Measurements from ENCODE around the gene RBM19. TPM values are rescaled to one million over a fixed set of nuclear protein-coding genes. Genes with fewer than 3 reads are reported as not detected.

RBM19 gene
- total RNA-seq, 1 experiment from 2014 or later = 47.2 TPM

DNA sequence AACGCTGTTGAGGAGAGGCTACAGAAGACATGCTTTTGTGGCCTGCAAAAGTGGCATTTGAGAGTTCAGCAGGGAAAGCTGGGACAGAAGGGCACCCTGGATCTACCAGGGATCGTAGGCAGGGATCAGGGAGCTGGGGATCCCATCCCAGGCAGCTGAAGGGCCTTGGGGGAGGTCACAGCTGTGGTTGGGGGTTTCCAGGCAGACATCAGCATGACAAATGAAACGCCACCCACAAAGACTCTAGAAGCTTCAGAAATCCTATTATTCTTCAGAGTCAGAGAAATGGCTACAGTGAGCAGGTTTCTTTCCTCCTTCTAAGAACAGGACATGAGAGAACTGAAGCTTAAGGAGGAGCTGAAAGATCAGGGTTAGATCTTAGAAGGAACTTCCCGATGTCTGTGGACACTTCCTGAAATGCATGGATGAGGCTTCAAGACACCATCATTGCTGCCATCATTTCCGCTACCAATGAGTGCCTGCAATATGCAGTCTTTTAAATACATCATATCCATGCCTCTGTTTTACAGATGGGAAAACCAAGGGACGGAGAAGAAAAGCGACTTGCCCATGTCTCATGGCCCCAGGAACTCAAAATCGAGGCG, 104.3 kb downstream of the RBM19 start:
- CTCF ChIA-PET = no interaction called here
- TF ChIP-seq, protein P1, sequence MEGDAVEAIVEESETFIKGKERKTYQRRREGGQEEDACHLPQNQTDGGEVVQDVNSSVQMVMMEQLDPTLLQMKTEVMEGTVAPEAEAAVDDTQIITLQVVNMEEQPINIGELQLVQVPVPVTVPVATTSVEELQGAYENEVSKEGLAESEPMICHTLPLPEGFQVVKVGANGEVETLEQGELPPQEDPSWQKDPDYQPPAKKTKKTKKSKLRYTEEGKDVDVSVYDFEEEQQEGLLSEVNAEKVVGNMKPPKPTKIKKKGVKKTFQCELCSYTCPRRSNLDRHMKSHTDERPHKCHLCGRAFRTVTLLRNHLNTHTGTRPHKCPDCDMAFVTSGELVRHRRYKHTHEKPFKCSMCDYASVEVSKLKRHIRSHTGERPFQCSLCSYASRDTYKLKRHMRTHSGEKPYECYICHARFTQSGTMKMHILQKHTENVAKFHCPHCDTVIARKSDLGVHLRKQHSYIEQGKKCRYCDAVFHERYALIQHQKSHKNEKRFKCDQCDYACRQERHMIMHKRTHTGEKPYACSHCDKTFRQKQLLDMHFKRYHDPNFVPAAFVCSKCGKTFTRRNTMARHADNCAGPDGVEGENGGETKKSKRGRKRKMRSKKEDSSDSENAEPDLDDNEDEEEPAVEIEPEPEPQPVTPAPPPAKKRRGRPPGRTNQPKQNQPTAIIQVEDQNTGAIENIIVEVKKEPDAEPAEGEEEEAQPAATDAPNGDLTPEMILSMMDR (IDR thresholded peaks at IDR 0.05; ENCODE audit: unreplicated experiment) = no peak
- no TSS peak for BruUV-seq (replicated peaks)
- H3K4me3 Mint-ChIP-seq (ENCODE audit: low read depth, unreplicated experiment) = no peak overlapping the region
- H3K27me3 Mint-ChIP-seq (ENCODE audit: unreplicated experiment) = no peaks in the 10 kb centered on the region
- H3K27ac Mint-ChIP-seq (ENCODE audit: unreplicated experiment) = no peak overlapping the region
- no peaks in the 10 kb centered on the region for H3K4me1 Mint-ChIP-seq (ENCODE audit: low read depth, unreplicated experiment)
- DNase-seq = no peak
- no peaks in the 10 kb centered on the region for H3K9me3 Mint-ChIP-seq (ENCODE audit: low read depth, unreplicated experiment)
- H3K36me3 Mint-ChIP-seq (ENCODE audit: insufficient read depth, unreplicated experiment) = peaks cover 5% of the 10 kb centered on the region
- intact Hi-C loops (cut with micrococcal nuclease; ENCODE audit: unreplicated experiment) = no loop called here

DNA sequence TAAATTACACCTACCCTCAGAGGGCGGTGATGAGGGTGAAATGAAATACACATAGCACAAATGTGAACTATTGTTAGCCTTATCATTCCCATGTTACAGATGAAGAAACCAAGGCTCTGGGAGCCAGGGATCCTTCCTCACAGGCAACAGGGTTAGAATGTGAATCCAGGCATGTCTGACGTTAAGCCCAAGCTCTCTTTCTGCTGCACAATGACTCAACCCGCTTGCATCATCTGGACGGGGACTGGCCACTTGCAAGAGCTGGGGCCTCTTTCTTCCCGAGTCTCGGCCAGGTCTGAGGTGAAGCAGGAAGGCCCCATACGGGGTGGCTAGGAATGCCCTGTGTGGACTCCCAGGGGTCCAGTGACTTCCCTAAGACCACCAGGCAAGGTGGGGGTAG, 105.2 kb downstream of the RBM19 start:
- no peak overlapping the region for H3K4me3 Mint-ChIP-seq (ENCODE audit: low read depth, unreplicated experiment)
- no peak for DNase-seq
- H3K36me3 Mint-ChIP-seq (ENCODE audit: insufficient read depth, unreplicated experiment) = peaks cover 10% of the 10 kb centered on the region
- no peak overlapping the region for H3K27ac Mint-ChIP-seq (ENCODE audit: unreplicated experiment)
- no peaks in the 10 kb centered on the region for H3K9me3 Mint-ChIP-seq (ENCODE audit: low read depth, unreplicated experiment)
- CTCF ChIA-PET = no interaction called here
- TF ChIP-seq, protein P1 (IDR thresholded peaks at IDR 0.05; ENCODE audit: unreplicated experiment) = no peak
- no peaks in the 10 kb centered on the region for H3K4me1 Mint-ChIP-seq (ENCODE audit: low read depth, unreplicated experiment)
- BruUV-seq (replicated peaks) = no TSS peak
- intact Hi-C loops (cut with micrococcal nuclease; ENCODE audit: unreplicated experiment) = no loop called here
- H3K27me3 Mint-ChIP-seq (ENCODE audit: unreplicated experiment) = no peaks in the 10 kb centered on the region

DNA sequence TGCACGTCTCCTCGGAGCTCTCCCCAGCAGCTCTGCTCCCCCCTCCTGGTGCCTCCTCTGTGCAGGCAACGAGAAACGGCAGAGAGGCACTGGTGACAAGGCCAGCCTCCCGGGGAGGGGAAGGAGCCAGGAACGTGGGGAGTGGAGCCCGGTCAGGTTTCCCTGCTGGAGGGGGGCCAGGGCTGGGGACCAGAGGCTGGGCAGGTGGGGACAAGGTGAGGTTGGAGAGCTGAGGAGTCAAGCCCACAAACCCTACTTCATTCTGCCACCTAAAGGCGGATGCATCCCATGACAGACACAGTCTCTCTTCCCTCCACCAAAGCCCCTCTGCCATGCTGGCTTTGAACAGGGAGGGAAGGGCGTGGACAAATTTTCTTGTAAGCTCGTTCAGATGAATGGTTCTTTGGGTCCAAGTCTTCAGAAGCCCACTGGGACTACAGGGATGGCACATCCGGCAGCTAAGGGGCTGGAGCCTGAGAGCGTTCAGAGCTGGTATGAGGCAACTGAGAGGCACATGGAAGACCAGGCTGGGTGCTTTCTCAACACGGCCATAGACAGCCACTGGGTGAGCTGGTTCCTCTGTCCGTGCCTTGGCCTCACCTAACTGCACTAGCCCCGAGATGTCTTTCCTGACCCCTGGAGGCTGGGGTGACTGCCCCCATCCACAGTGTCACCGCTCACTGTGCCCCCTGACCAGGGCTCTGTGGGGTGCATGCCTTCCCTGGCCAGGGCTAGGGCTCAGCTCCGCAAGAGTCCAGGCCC, 105.9 kb downstream of the RBM19 start:
- Mint-ChIP-seq H3K36me3 (ENCODE audit: insufficient read depth, unreplicated experiment) (peaks cover 10% of the 10 kb centered on the region), H3K4me3 (ENCODE audit: low read depth, unreplicated experiment) (no peak overlapping the region), H3K27ac (ENCODE audit: unreplicated experiment) (no peak overlapping the region), H3K4me1 (ENCODE audit: low read depth, unreplicated experiment) (no peaks in the 10 kb centered on the region), H3K27me3 (ENCODE audit: unreplicated experiment) (no peaks in the 10 kb centered on the region), H3K9me3 (ENCODE audit: low read depth, unreplicated experiment) (no peaks in the 10 kb centered on the region)
- TF ChIP-seq, protein P1 (IDR thresholded peaks at IDR 0.05; ENCODE audit: unreplicated experiment) = no peak
- no peak for DNase-seq
- no TSS peak for BruUV-seq (replicated peaks)
- CTCF ChIA-PET = no interaction called here
- intact Hi-C loops (cut with micrococcal nuclease; ENCODE audit: unreplicated experiment) = no loop called here

DNA sequence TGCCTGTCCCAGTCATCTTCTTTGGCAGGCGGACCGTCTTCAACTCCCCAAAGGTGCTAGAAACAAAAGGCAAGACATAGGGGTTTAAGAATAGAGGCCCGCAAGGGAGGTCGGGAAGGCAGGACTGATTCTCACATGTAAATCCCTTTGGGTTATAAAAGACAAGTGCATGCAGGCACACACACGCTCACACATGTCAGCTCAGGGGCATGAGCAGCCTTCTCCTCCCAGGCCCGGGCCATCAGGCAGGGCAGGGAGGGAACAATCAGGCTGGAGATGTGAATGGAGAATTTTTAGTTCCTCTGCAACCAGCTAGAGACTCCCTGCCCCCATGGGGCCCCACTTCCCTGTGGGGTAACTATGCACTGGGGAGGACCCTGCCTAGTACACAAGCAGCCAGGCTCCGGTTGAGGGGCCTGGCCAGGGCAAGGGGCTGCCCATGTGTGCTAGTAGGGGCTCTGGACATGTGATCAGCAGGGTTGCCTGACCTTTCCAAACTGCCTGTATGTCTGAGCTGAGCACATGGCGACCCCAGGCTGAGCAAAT, 107.2 kb downstream of the RBM19 start:
- H3K27me3 Mint-ChIP-seq (ENCODE audit: unreplicated experiment) = no peaks in the 10 kb centered on the region
- BruUV-seq (replicated peaks) = no TSS peak
- CTCF ChIA-PET = no interaction called here
- no peak overlapping the region for H3K4me3 Mint-ChIP-seq (ENCODE audit: low read depth, unreplicated experiment)
- peaks cover 10% of the 10 kb centered on the region for H3K36me3 Mint-ChIP-seq (ENCODE audit: insufficient read depth, unreplicated experiment)
- DNase-seq = no peak
- TF ChIP-seq, protein P1 (IDR thresholded peaks at IDR 0.05; ENCODE audit: unreplicated experiment) = no peak
- H3K27ac Mint-ChIP-seq (ENCODE audit: unreplicated experiment) = no peak overlapping the region
- H3K4me1 Mint-ChIP-seq (ENCODE audit: low read depth, unreplicated experiment) = no peaks in the 10 kb centered on the region
- intact Hi-C loops (cut with micrococcal nuclease; ENCODE audit: unreplicated experiment) = no loop called here
- H3K9me3 Mint-ChIP-seq (ENCODE audit: low read depth, unreplicated experiment) = no peaks in the 10 kb centered on the region

Data from Calu3 (cell line).